WTC11 (cell line): Measurements from ENCODE around the gene GRIP2. TPM values are rescaled to one million over a fixed set of nuclear protein-coding genes. Genes with fewer than 3 reads are reported as not detected.

Experiments
- ATAC-seq: fragments of 200-7000 bp; cut with Tn5 transposase; 2 replicates; pipeline ENCODE4 v1.10.0; 2021; ENCODE audit warnings: mild to moderate bottlenecking, moderate library complexity
- CTCF ChIA-PET: fragments of 300-600 bp; sonication (Branson Sonifier 250); formaldehyde crosslinking; loops from one replicate; lab custom pipeline; 2021; ENCODE audit warnings: antibody characterized with exemption; lab: Charles Lee
- POLR2A ChIA-PET: fragments of 350-600 bp; sonication (Branson Sonifier 250); formaldehyde crosslinking; loops from one replicate; lab custom pipeline; 2021; ENCODE audit warnings: antibody characterized with exemption; lab: Charles Lee
- DNase-seq: peaks from one replicate; pipeline ENCODE4 v3.0.0; 2021; ENCODE audit warnings: low spot score
- H3K27ac Mint-ChIP-seq: 2 replicates; pipeline ENCODE4 v1.8.0; 2021; ENCODE audit warnings: mixed read lengths
- H3K27me3 Mint-ChIP-seq: 2 replicates; pipeline ENCODE4 v1.8.0; 2021; ENCODE audit warnings: low read depth, mild to moderate bottlenecking, moderate library complexity, mixed read lengths
- H3K36me3 Mint-ChIP-seq: 2 replicates; pipeline ENCODE4 v1.8.0; 2021; ENCODE audit warnings: mixed read lengths
- H3K4me1 Mint-ChIP-seq: 2 replicates; pipeline ENCODE4 v1.8.0; 2022; ENCODE audit warnings: mixed read lengths
- H3K4me3 Mint-ChIP-seq: 2 replicates; pipeline ENCODE4 v1.8.0; 2021; ENCODE audit warnings: mild to moderate bottlenecking, moderate library complexity, mixed read lengths
- H3K9me3 Mint-ChIP-seq: 2 replicates; pipeline ENCODE4 v1.8.0; 2021; ENCODE audit warnings: mixed read lengths
- ARID4B ChIP-seq: sonication (generic); formaldehyde crosslinking; IDR thresholded peaks from 2 replicates; pipeline ENCODE4 v1.8.0; 2023; ENCODE audit warnings: missing genetic modification reagents, mild to moderate bottlenecking, borderline replicate concordance
- ATF1 ChIP-seq: sonication (generic); formaldehyde crosslinking; IDR thresholded peaks from 2 replicates; pipeline ENCODE4 v1.8.1; 2023; ENCODE audit warnings: mild to moderate bottlenecking, moderate library complexity, missing genetic modification reagents
- FOXJ3 ChIP-seq: sonication (generic); formaldehyde crosslinking; IDR thresholded peaks from 2 replicates; pipeline ENCODE4 v1.9.0; 2021; ENCODE audit warnings: missing genetic modification reagents, mild to moderate bottlenecking, borderline replicate concordance
- HMGA2 ChIP-seq: fragments of 250-450 bp; sonication (Bioruptor Pico); IDR thresholded peaks from 2 replicates; pipeline ENCODE4 v1.4.0; 2021; ENCODE audit warnings: mild to moderate bottlenecking, moderate library complexity
- MAX ChIP-seq: sonication (generic); formaldehyde crosslinking; IDR thresholded peaks from 2 replicates; pipeline ENCODE4 v1.8.0; 2022; ENCODE audit warnings: mild to moderate bottlenecking, missing genetic modification reagents
- MXD4 ChIP-seq: fragments of 250-450 bp; sonication (Bioruptor Pico); IDR thresholded peaks from 2 replicates; pipeline ENCODE4 v1.8.0; 2021; ENCODE audit warnings: mild to moderate bottlenecking, moderate library complexity, borderline replicate concordance
- OVOL2 ChIP-seq: fragments of 250-450 bp; sonication (Bioruptor Pico); IDR thresholded peaks from 2 replicates; pipeline ENCODE4 v1.9.0; 2021; ENCODE audit warnings: mild to moderate bottlenecking, borderline replicate concordance
- SMAD3 ChIP-seq: sonication (generic); formaldehyde crosslinking; IDR thresholded peaks from 2 replicates; pipeline ENCODE4 v1.8.0; 2022; ENCODE audit warnings: missing genetic modification reagents, mild to moderate bottlenecking, borderline replicate concordance
- SOX15 ChIP-seq: fragments of 250-450 bp; sonication (Bioruptor Pico); IDR thresholded peaks from 2 replicates; pipeline ENCODE4 v1.9.0; 2021; ENCODE audit warnings: mild to moderate bottlenecking
- ZBTB21 ChIP-seq: sonication (generic); formaldehyde crosslinking; IDR thresholded peaks from 2 replicates; pipeline ENCODE4 v1.8.1; 2023; ENCODE audit warnings: mild to moderate bottlenecking, missing genetic modification reagents, borderline replicate concordance
- ZNF121 ChIP-seq: sonication (generic); formaldehyde crosslinking; IDR thresholded peaks from 2 replicates; pipeline ENCODE4 v1.8.0; 2023; ENCODE audit warnings: missing genetic modification reagents
- ZNF263 ChIP-seq: sonication (generic); formaldehyde crosslinking; IDR thresholded peaks from 2 replicates; pipeline ENCODE4 v1.8.1; 2022; ENCODE audit warnings: low read depth, mild to moderate bottlenecking, moderate library complexity, missing genetic modification reagents
- ZNF281 ChIP-seq: sonication (generic); formaldehyde crosslinking; IDR thresholded peaks from 2 replicates; pipeline ENCODE4 v1.8.0; 2023; ENCODE audit warnings: mild to moderate bottlenecking, missing genetic modification reagents
- total RNA-seq: library from RNA; stranded (reverse); gene quantifications from 3 replicates; pipeline ENCODE4 v1.2.3, GENCODE V29; 2021

Gene GRIP2
- total RNA-seq, 1 experiment from 2014 or later = 12.0 TPM

GRCh38 chr3:14459787-14460186 lies 80.4 kb downstream of the GRIP2 start:
- Mint-ChIP-seq H3K9me3 (no peaks in the 10 kb centered on the region), H3K27ac (no peak overlapping the region), H3K4me1 (peaks cover 27% of the 10 kb centered on the region), H3K27me3 (no peaks in the 10 kb centered on the region; the same call in 1 of the 2 replicates), H3K36me3 (peaks cover 68% of the 10 kb centered on the region), H3K4me3 (no peak overlapping the region)
- no peak for TF ChIP-seq ZBTB21
- TF ChIP-seq ZNF121 (CRISPR knock-in tag) = peak; percentile 80
- CTCF ChIA-PET = interaction anchor here (2.9 kb wide), 1 partner anchor 198 kb away, joined by 15 read pairs; no protein-coding TSS in a partner anchor
- POLR2A ChIA-PET = no interaction called here
- DNase-seq = no peak
- no peak for ATAC-seq

- CTCF ChIA-PET = interaction anchor here (1.6 to 2.3 kb wide), 3 partner anchors 8 to 256 kb away, joined by 9 to 10 read pairs (median 10); no protein-coding TSS in a partner anchor
Measured at GRCh38 chr3:14459384-14459783, 80.8 kb downstream of the GRIP2 start.

GRCh38 chr3:14458434-14459275 lies 81.5 kb downstream of the GRIP2 start:
- ChIA-PET CTCF (interaction anchor here (0.6 to 2.3 kb wide), 14 partner anchors 8 to 255 kb away, joined by 3 to 10 read pairs (median 4); partner anchors contain the start of gene SLC6A6), POLR2A (interaction anchor here (1.5 kb wide), 1 partner anchor 46 kb away, joined by 3 read pairs; no protein-coding TSS in a partner anchor)
- Mint-ChIP-seq H3K27ac (peak overlapping the region; percentile 91; the same call in 1 of the 2 replicates), H3K27me3 (no peaks in the 10 kb centered on the region; the same call in 1 of the 2 replicates), H3K36me3 (peaks cover 74% of the 10 kb centered on the region), H3K9me3 (no peaks in the 10 kb centered on the region), H3K4me1 (peaks cover 27% of the 10 kb centered on the region), H3K4me3 (no peak overlapping the region)
- DNase-seq (no peak), ATAC-seq (no peak)
- TF ChIP-seq MXD4 (no peak), SOX15 (CRISPR knock-in tag) (no peak), ARID4B (CRISPR knock-in tag) (no peak), FOXJ3 (CRISPR knock-in tag) (no peak), ZNF263 (CRISPR knock-in tag) (no peak), MAX (no peak), OVOL2 (CRISPR knock-in tag) (no peak), SMAD3 (CRISPR knock-in tag) (no peak), ATF1 (CRISPR knock-in tag) (no peak)

More at GRCh38 chr3:14459384-14459783, 80.8 kb downstream of the GRIP2 start:
- Mint-ChIP-seq H3K9me3 (no peaks in the 10 kb centered on the region), H3K4me3 (no peak overlapping the region), H3K4me1 (peaks cover 27% of the 10 kb centered on the region), H3K27ac (no peak overlapping the region), H3K36me3 (peaks cover 68% of the 10 kb centered on the region), H3K27me3 (no peaks in the 10 kb centered on the region; the same call in 1 of the 2 replicates)
- DNase-seq (no peak), ATAC-seq (no peak)
- TF ChIP-seq SOX15 (CRISPR knock-in tag) = no peak
- TF ChIP-seq ZNF281 (CRISPR knock-in tag) = no peak
- TF ChIP-seq HMGA2 = no peak
- POLR2A ChIA-PET = no interaction called here
